Loucy (cell line): ENCODE data around the gene CENPO.

Experiments
- EZH2phosphoT487 ChIP-seq: fragments of 200-600 bp; IDR thresholded peaks from 2 replicates; pipeline ENCODE4 v1.6.1; 2018; ENCODE audit warnings: antibody characterized with exemption, mild to moderate bottlenecking, moderate library complexity, borderline replicate concordance
- TF ChIP-seq, protein P1 (sequence below): fragments of 200-600 bp; sonication (generic); conservative IDR thresholded peaks from 2 replicates; pipeline ENCODE4 v1.5.1; 2014; ENCODE audit warnings: mild to moderate bottlenecking, antibody characterized with exemption, low read length

DNA sequence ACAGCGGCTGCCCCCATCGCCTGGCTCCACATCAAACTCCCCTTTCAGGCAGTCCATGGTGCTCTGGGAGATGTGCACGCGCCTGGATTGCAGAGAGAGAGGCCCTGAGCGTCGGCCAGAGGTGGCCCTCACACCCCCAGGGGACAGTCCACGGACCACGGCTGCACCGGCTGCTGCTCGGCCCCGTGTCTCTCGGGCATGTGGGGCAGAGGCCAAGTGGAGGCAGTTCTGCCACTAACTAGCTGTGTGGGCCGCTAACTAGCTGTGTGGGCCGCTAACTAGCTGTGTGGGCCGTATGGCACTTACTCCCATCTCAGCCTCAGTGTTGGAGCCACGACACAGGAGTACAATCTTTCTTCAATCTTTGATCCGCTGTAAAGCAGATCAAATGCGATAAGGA, 45.3 kb downstream of the CENPO start:
- TF ChIP-seq, protein P1, sequence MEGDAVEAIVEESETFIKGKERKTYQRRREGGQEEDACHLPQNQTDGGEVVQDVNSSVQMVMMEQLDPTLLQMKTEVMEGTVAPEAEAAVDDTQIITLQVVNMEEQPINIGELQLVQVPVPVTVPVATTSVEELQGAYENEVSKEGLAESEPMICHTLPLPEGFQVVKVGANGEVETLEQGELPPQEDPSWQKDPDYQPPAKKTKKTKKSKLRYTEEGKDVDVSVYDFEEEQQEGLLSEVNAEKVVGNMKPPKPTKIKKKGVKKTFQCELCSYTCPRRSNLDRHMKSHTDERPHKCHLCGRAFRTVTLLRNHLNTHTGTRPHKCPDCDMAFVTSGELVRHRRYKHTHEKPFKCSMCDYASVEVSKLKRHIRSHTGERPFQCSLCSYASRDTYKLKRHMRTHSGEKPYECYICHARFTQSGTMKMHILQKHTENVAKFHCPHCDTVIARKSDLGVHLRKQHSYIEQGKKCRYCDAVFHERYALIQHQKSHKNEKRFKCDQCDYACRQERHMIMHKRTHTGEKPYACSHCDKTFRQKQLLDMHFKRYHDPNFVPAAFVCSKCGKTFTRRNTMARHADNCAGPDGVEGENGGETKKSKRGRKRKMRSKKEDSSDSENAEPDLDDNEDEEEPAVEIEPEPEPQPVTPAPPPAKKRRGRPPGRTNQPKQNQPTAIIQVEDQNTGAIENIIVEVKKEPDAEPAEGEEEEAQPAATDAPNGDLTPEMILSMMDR, result no peak
- no peak for TF ChIP-seq EZH2phosphoT487
